CD4-positive, alpha-beta T cell treated with Interleukin-4 for 1 hour (primary cell): ENCODE data around the gene CACNA1B.

Experiments
- DNase-seq, 2 donors: peaks; one replicate each; pipeline ENCODE4 v3.0.0-alpha.2; 2020 to 2022

The CACNA1B gene

GRCh38 chr9:137924169-137924568, 46.6 kb downstream of the CACNA1B start:
- no peak for DNase-seq

- no peak for DNase-seq
Measured at GRCh38 chr9:137924761-137925369, 47.3 kb downstream of the CACNA1B start.

GRCh38 chr9:137943655-137944054, 66.1 kb downstream of the CACNA1B start:
- DNase-seq, result no peak

- DNase-seq, result no peak
Measured at GRCh38 chr9:137945581-137945980, 68.0 kb downstream of the CACNA1B start.

GRCh38 chr9:137946993-137947392, 69.4 kb downstream of the CACNA1B start:
- no peak for DNase-seq

GRCh38 chr9:137948642-137949041, 71.1 kb downstream of the CACNA1B start:
- no peak for DNase-seq

GRCh38 chr9:137949260-137949659, 71.7 kb downstream of the CACNA1B start:
- no peak for DNase-seq

- DNase-seq, result no peak
Measured at GRCh38 chr9:137951107-137951506, 73.5 kb downstream of the CACNA1B start.

GRCh38 chr9:137951597-137952490, 74.3 kb downstream of the CACNA1B start:
- DNase-seq, result no peak

GRCh38 chr9:137952976-137953666, 75.5 kb downstream of the CACNA1B start:
- DNase-seq, result no peak

- DNase-seq, result no peak
Measured at GRCh38 chr9:137953683-137954438, 76.3 kb downstream of the CACNA1B start.

- DNase-seq, result no peak
Measured at GRCh38 chr9:137955224-137955570, 77.6 kb downstream of the CACNA1B start.

GRCh38 chr9:137955586-137955985, 78.0 kb downstream of the CACNA1B start:
- DNase-seq, result no peak

GRCh38 chr9:137956039-137956438, 78.5 kb downstream of the CACNA1B start:
- no peak for DNase-seq

GRCh38 chr9:137956688-137957385, 79.3 kb downstream of the CACNA1B start:
- DNase-seq, result no peak

- no peak for DNase-seq
Measured at GRCh38 chr9:137959641-137960411, 82.2 kb downstream of the CACNA1B start.

- DNase-seq, result no peak
Measured at GRCh38 chr9:137960496-137960895, 82.9 kb downstream of the CACNA1B start.

GRCh38 chr9:137963525-137963924, 85.9 kb downstream of the CACNA1B start:
- no peak for DNase-seq

- no peak for DNase-seq
Measured at GRCh38 chr9:137965177-137965795, 87.7 kb downstream of the CACNA1B start.

GRCh38 chr9:137967280-137967953, 89.8 kb downstream of the CACNA1B start:
- DNase-seq, result no peak

GRCh38 chr9:137968235-137968634, 90.7 kb downstream of the CACNA1B start:
- DNase-seq, result no peak
